H1 (cell line): ENCODE data around the gene OR2L13. TPM values are rescaled to one million over a fixed set of nuclear protein-coding genes. Genes with fewer than 3 reads are reported as not detected.

Experiments
- CTCF ChIA-PET: fragments of 300-600 bp; sonication (Branson Sonifier 250); formaldehyde crosslinking; loops from one replicate; lab custom pipeline; 2021; ENCODE audit not compliant: partially characterized antibody; lab: Charles Lee
- POLR2A ChIA-PET: fragments of 300-600 bp; sonication (Branson Sonifier 250); formaldehyde crosslinking; loops from one replicate; lab custom pipeline; 2021; ENCODE audit warnings: inconsistent platforms; ENCODE audit not compliant: partially characterized antibody; lab: Charles Lee
- DNase-seq, 2 experiments: peaks; one replicate each; pipeline versions ENCODE4 v3.0.0 to v3.0.0-alpha.2; 2010 to 2022; ENCODE audit warnings: low spot score in 2 of 2, low read depth in 1 of 2, mixed read lengths in 1 of 2
- FAIRE-seq: peaks from 2 replicates; lab custom pipeline; 2011; peaks lifted over from hg19 to GRCh38; lab: Jason Lieb, UNC
- H2AFZ ChIP-seq: 2 replicates; pipeline ENCODE4 v1.8.1; 2012; ENCODE audit warnings: low read length, inconsistent platforms
- H2AK5ac ChIP-seq: 2 replicates; pipeline ENCODE4 v1.6.1; 2013; ENCODE audit warnings: low read depth, low read length
- H2BK120ac ChIP-seq: replicated peaks from 2 replicates; pipeline ENCODE3; 2013; ENCODE audit warnings: low read depth, low read length, inconsistent platforms
- H2BK12ac ChIP-seq: 2 replicates; pipeline ENCODE4 v1.6.1; 2013; ENCODE audit warnings: low read depth, low read length
- H2BK15ac ChIP-seq: 2 replicates; pipeline ENCODE4 v1.6.1; 2013; ENCODE audit warnings: low read length
- H2BK20ac ChIP-seq: 2 replicates; pipeline ENCODE4 v1.6.1; 2013; ENCODE audit warnings: low read length
- H2BK5ac ChIP-seq: 2 replicates; pipeline ENCODE4 v1.6.1; 2013; ENCODE audit warnings: low read depth, low read length
- H3K14ac ChIP-seq: 2 replicates; pipeline ENCODE4 v1.6.1; 2013; ENCODE audit warnings: inconsistent platforms; ENCODE audit not compliant: insufficient read length
- H3K18ac ChIP-seq: 2 replicates; pipeline ENCODE4 v1.6.1; 2013; ENCODE audit warnings: low read length; ENCODE audit errors: extremely low read depth
- H3K23ac ChIP-seq: 2 replicates; pipeline ENCODE4 v1.6.1; 2013; ENCODE audit warnings: inconsistent platforms; ENCODE audit not compliant: insufficient read length
- H3K23me2 ChIP-seq: 2 replicates; pipeline ENCODE4 v1.6.1; 2013; ENCODE audit warnings: low read depth, low read length
- H3K27ac ChIP-seq: 2 replicates; pipeline ENCODE4 v1.6.1; 2011; ENCODE audit warnings: low read depth, low read length, inconsistent platforms
- H3K27me3 ChIP-seq, 4 experiments: replicated peaks in 1 of 4; 1 replicate in 1 of 4; 2 replicates in 3 of 4; pipeline versions ENCODE4 v1.6.1 to v1.8.1; 2011 to 2013; ENCODE audit warnings: low read length in 3 of 4, mild to moderate bottlenecking in 3 of 4, inconsistent platforms in 2 of 4, mixed read lengths in 2 of 4, moderate library complexity in 1 of 4; ENCODE audit not compliant: control insufficient read depth in 3 of 4, insufficient read depth in 3 of 4; ENCODE audit errors: extremely low read depth in 1 of 4
- H3K36me3 ChIP-seq, 4 experiments: 2 replicates each; pipeline versions ENCODE4 v1.6.1 to v1.8.1; 2011 to 2013; ENCODE audit warnings: mild to moderate bottlenecking in 4 of 4, low read length in 3 of 4, moderate library complexity in 2 of 4, control low read depth in 1 of 4, inconsistent platforms in 1 of 4; ENCODE audit not compliant: insufficient read depth in 4 of 4, control insufficient read depth in 2 of 4
- H3K4ac ChIP-seq: replicated peaks from 2 replicates; pipeline ENCODE3; 2013; ENCODE audit warnings: low read length, low read depth, mixed read lengths, inconsistent platforms; ENCODE audit not compliant: insufficient read length
- H3K4me1 ChIP-seq, 4 experiments: replicated peaks in 1 of 4; 1 replicate in 1 of 4; 2 replicates in 3 of 4; pipeline versions ENCODE4 v1.6.1 to v1.8.1; 2011 to 2013; ENCODE audit warnings: low read length in 3 of 4, inconsistent platforms in 2 of 4, mixed read lengths in 1 of 4; ENCODE audit not compliant: insufficient read depth in 4 of 4, control insufficient read depth in 3 of 4
- H3K4me2 ChIP-seq, 2 experiments: 2 replicates each; pipeline versions ENCODE4 v1.6.1 to v1.8.1; 2011 to 2013; ENCODE audit warnings: low read depth in 2 of 2, low read length in 2 of 2, control low read depth in 1 of 2, inconsistent platforms in 1 of 2, mild to moderate bottlenecking in 1 of 2; ENCODE audit not compliant: insufficient read depth in 1 of 2
- H3K4me3 ChIP-seq, 4 experiments: fragments of 200-600, 300-600 bp in 1 of 4; sonication (generic), shearing (Covaris generic), sonication (Bioruptor Twin) in 1 of 4; 2 replicates each; pipeline versions ENCODE4 v1.5.1 to v1.8.1; 2011 to 2016; ENCODE audit warnings: low read length in 4 of 4, low read depth in 3 of 4, control low read depth in 2 of 4, inconsistent platforms in 2 of 4, mild to moderate bottlenecking in 2 of 4, mixed read lengths in 1 of 4, moderate library complexity in 1 of 4; ENCODE audit not compliant: insufficient read depth in 2 of 4; ENCODE audit errors: extremely low read depth in 1 of 4
- H3K56ac ChIP-seq: replicated peaks from 2 replicates; pipeline ENCODE3; 2013; ENCODE audit warnings: low read depth, mild to moderate bottlenecking, mixed read lengths, low read length, inconsistent platforms; ENCODE audit not compliant: insufficient read length
- H3K79me1 ChIP-seq: 2 replicates; pipeline ENCODE4 v1.6.1; 2013; ENCODE audit warnings: low read depth, low read length, control low read depth
- H3K79me2 ChIP-seq, 2 experiments: 2 replicates each; pipeline versions ENCODE4 v1.6.1 to v1.8.1; 2012 to 2013; ENCODE audit warnings: low read length in 2 of 2, mild to moderate bottlenecking in 2 of 2, inconsistent platforms in 1 of 2; ENCODE audit not compliant: insufficient read depth in 2 of 2, control insufficient read depth in 1 of 2
- H3K9ac ChIP-seq, 4 experiments: replicated peaks in 1 of 4; 1 replicate in 1 of 4; 2 replicates in 3 of 4; pipeline versions ENCODE4 v1.6.1 to v1.8.1; 2011 to 2013; ENCODE audit warnings: low read depth in 3 of 4, low read length in 3 of 4, control low read depth in 2 of 4, mild to moderate bottlenecking in 2 of 4, moderate library complexity in 2 of 4, inconsistent platforms in 1 of 4; ENCODE audit errors: extremely low read depth in 1 of 4
- H3K9me3 ChIP-seq, 2 experiments: 2 replicates each; pipeline versions ENCODE4 v1.6.1 to v1.8.1; 2012 to 2013; ENCODE audit warnings: mild to moderate bottlenecking in 2 of 2, moderate library complexity in 2 of 2, control low read depth in 1 of 2, inconsistent platforms in 1 of 2, low read depth in 1 of 2, low read length in 1 of 2, mixed read lengths in 1 of 2; ENCODE audit not compliant: insufficient read depth in 2 of 2
- H4K20me1 ChIP-seq, 2 experiments: replicated peaks in 1 of 2; 2 replicates each; pipeline versions ENCODE3 to v1.8.1; 2011 to 2013; ENCODE audit warnings: inconsistent platforms in 2 of 2, low read length in 2 of 2, mild to moderate bottlenecking in 1 of 2; ENCODE audit not compliant: insufficient read depth in 2 of 2, control insufficient read depth in 1 of 2
- H4K5ac ChIP-seq: 2 replicates; pipeline ENCODE4 v1.6.1; 2013; ENCODE audit warnings: low read length, low read depth, mixed read lengths, inconsistent platforms; ENCODE audit not compliant: insufficient read length
- H4K8ac ChIP-seq: 2 replicates; pipeline ENCODE4 v1.8.0; 2013; ENCODE audit warnings: mild to moderate bottlenecking, moderate library complexity, low read length, inconsistent platforms; ENCODE audit not compliant: insufficient read depth; ENCODE audit errors: extremely low read depth
- H4K91ac ChIP-seq: replicated peaks from 2 replicates; pipeline ENCODE3; 2013; ENCODE audit warnings: low read length, mixed read lengths, inconsistent platforms; ENCODE audit not compliant: insufficient read length
- BCL11A ChIP-seq, 2 experiments: IDR thresholded peaks; one replicate each; pipeline ENCODE4 v1.6.1; 2011; ENCODE audit warnings: low read depth in 2 of 2, low read length in 2 of 2, mild to moderate bottlenecking in 2 of 2
- CBX5 ChIP-seq: fragments of 300-800, 300-1000 bp; sonication (generic); IDR thresholded peaks from 2 replicates; pipeline ENCODE4 v1.7.1; 2016; ENCODE audit warnings: antibody characterized with exemption, low read length, low read depth
- CBX8 ChIP-seq: fragments of 300-800, 300-1000 bp; sonication (generic); IDR thresholded peaks from 2 replicates; pipeline ENCODE4 v1.7.1; 2016; ENCODE audit warnings: low read depth, low read length, borderline replicate concordance
- CTBP2 ChIP-seq: IDR thresholded peaks from 2 replicates; pipeline ENCODE4 v1.7.0; 2011; ENCODE audit warnings: borderline replicate concordance, mild to moderate bottlenecking, moderate library complexity, mixed read lengths, low read length; ENCODE audit not compliant: insufficient read depth, insufficient read length
- EGR1 ChIP-seq: IDR thresholded peaks from 2 replicates; pipeline ENCODE4 v1.6.1; 2011; ENCODE audit warnings: low read depth, low read length, borderline replicate concordance
- JUND ChIP-seq: IDR thresholded peaks from 2 replicates; pipeline ENCODE4 v1.6.1; 2011; ENCODE audit warnings: mild to moderate bottlenecking, improper control_type of control experiment, low read length
- MAFK ChIP-seq: IDR thresholded peaks from 2 replicates; pipeline ENCODE4 v1.6.1; 2012; ENCODE audit warnings: low read depth, mild to moderate bottlenecking, improper control_type of control experiment, low read length
- RNF2 ChIP-seq: fragments of 200-900, 300-1000 bp; sonication (generic); IDR thresholded peaks from 2 replicates; pipeline ENCODE4 v1.7.1; 2016; ENCODE audit warnings: borderline replicate concordance, low read depth, mild to moderate bottlenecking, antibody characterized with exemption, low read length; ENCODE audit not compliant: poor library complexity, severe bottlenecking; ENCODE audit errors: missing control alignments
- SIX5 ChIP-seq: IDR thresholded peaks from 2 replicates; pipeline ENCODE4 v1.6.1; 2011; ENCODE audit warnings: mild to moderate bottlenecking, low read depth, low read length
- YY1 ChIP-seq: IDR thresholded peaks from 2 replicates; pipeline ENCODE4 v1.6.1; 2011; ENCODE audit warnings: low read depth, mild to moderate bottlenecking, low read length
- WGBS, 2 experiments: shearing (Covaris generic) in 1 of 2; methylation state at CpG; one replicate each; pipeline versions ENCODE4 v1.1.6 to v1.1.7; 2013 to 2015; ENCODE audit warnings: low lambda C conversion rate in 2 of 2, mixed read lengths in 2 of 2, inconsistent platforms in 1 of 2, low coverage in 1 of 2, missing lambda C conversion rate in 1 of 2; ENCODE audit not compliant: insufficient replicate concordance in 2 of 2, insufficient coverage in 1 of 2, insufficient read length in 1 of 2; ENCODE audit errors: extremely low coverage in 1 of 2, missing lambda C conversion rate in 1 of 2; 5-methylcytosine and 5-hydroxymethylcytosine counted together
- polyA plus RNA-seq, 7 experiments: library from polyadenylated mRNA; depleted of rRNA in 3 of 7; stranded (reverse) in 5 of 7; unstranded in 2 of 7; fragments of >200 nt in 5 of 7; fragments of 200-250 nt in 2 of 7; gene quantifications; 1 replicate in 5 of 7; 2 replicates in 1 of 7; 4 replicates in 1 of 7; pipeline versions ENCODE4 v1.2.1 to v1.2.3, GENCODE V29; 2011 to 2013; ENCODE audit warnings: missing spikeins in 2 of 7, mixed read lengths in 2 of 7
- total RNA-seq: library from RNA; stranded (reverse); fragmentation: NEBNext Ultra II Directional; extraction: Animal tissue kit (Norgen Biotek cat#: 25700); gene quantifications from 2 replicates; pipeline ENCODE4 v1.2.1, GENCODE V29; 2021
- TF ChIP-seq, protein P1 (sequence below): IDR thresholded peaks from 2 replicates; pipeline ENCODE4 v1.6.1; 2012; ENCODE audit warnings: low read length, inconsistent platforms
- TF ChIP-seq, protein P2 (sequence below): IDR thresholded peaks from 2 replicates; pipeline ENCODE4 v1.6.1; 2012; ENCODE audit warnings: inconsistent platforms

Gene OR2L13
- total and polyA plus RNA-seq, 2 of the 8 experiments (the other 6 are each of a cell fraction or from before 2014, with no cell fraction given) = not detected

DNA sequence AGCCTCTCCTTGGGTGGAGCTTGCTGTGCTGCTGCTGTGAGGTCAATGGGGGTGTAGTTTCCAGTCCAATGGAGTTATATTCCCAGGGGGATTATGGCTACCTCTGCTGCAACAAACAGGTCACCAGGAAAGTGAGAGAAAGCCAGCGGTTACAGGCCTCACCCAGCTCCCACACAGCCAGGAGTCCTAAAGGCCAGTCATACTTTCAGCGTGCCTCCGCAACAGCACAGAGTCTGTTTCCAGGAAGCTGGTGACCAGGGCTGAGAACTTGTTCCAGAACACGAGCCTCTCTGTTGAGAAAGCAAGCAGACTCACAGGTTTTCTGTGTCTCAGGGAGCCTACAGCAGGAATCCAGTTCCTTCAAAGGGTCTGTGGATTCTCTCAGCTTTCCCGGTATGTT, 32.7 kb downstream of the OR2L13 start:
- no peak overlapping the region for H2BK120ac ChIP-seq
- no peak for DNase-seq
- H3K36me3 ChIP-seq = no peaks in the 10 kb centered on the region
- H3K4me3 ChIP-seq = no peak overlapping the region
- no peak overlapping the region for H3K9ac ChIP-seq
- H4K5ac ChIP-seq = no peak overlapping the region
- H2BK15ac ChIP-seq = no peak overlapping the region
- no peak for FAIRE-seq
- no peak overlapping the region for H3K18ac ChIP-seq
- H2AFZ ChIP-seq = no peak overlapping the region
- no peak overlapping the region for H3K56ac ChIP-seq
- no peaks in the 10 kb centered on the region for H3K23me2 ChIP-seq
- H2BK20ac ChIP-seq = no peak overlapping the region
- H3K14ac ChIP-seq = no peak overlapping the region
- no peak overlapping the region for H3K27ac ChIP-seq
- H3K27me3 ChIP-seq = no peaks in the 10 kb centered on the region
- H3K79me2 ChIP-seq = no peaks in the 10 kb centered on the region
- H4K91ac ChIP-seq = no peak overlapping the region
- no peak overlapping the region for H3K4ac ChIP-seq
- 85% methylated on average over 5 of the region's 5 CpGs; no CpG with 5 or more reads in 1 of the 2 experiments for WGBS, 2 experiments
- no peak overlapping the region for H2BK12ac ChIP-seq
- H4K20me1 ChIP-seq = no peaks in the 10 kb centered on the region
- TF ChIP-seq MAFK (no peak), SIX5 (no peak), CTBP2 (no peak), BCL11A (IDR thresholded peaks at IDR 0.05; ENCODE audit: low read depth in 2 of 2, low read length in 2 of 2) (no peak), CBX5 (no peak), CBX8 (no peak), EGR1 (no peak), RNF2 (no peak), YY1 (no peak), JUND (no peak)
- TF ChIP-seq, protein P1, sequence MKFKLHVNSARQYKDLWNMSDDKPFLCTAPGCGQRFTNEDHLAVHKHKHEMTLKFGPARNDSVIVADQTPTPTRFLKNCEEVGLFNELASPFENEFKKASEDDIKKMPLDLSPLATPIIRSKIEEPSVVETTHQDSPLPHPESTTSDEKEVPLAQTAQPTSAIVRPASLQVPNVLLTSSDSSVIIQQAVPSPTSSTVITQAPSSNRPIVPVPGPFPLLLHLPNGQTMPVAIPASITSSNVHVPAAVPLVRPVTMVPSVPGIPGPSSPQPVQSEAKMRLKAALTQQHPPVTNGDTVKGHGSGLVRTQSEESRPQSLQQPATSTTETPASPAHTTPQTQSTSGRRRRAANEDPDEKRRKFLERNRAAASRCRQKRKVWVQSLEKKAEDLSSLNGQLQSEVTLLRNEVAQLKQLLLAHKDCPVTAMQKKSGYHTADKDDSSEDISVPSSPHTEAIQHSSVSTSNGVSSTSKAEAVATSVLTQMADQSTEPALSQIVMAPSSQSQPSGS = no peak
- TF ChIP-seq, protein P2, sequence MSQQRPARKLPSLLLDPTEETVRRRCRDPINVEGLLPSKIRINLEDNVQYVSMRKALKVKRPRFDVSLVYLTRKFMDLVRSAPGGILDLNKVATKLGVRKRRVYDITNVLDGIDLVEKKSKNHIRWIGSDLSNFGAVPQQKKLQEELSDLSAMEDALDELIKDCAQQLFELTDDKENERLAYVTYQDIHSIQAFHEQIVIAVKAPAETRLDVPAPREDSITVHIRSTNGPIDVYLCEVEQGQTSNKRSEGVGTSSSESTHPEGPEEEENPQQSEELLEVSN = no peak
- TF ChIP-seq, all 59 proteins: peak for 0
- H2BK5ac ChIP-seq = no peak overlapping the region
- ChIA-PET CTCF (no interaction called here), POLR2A (no interaction called here)
- H3K23ac ChIP-seq = no peak overlapping the region
- H2AK5ac ChIP-seq = no peak overlapping the region
- no peak overlapping the region for H3K4me2 ChIP-seq
- H3K4me1 ChIP-seq = no peaks in the 10 kb centered on the region
- H3K9me3 ChIP-seq = peaks cover 58 to 76% of the 10 kb centered on the region in 2 experiments
- H3K79me1 ChIP-seq = no peaks in the 10 kb centered on the region
- no peak overlapping the region for H4K8ac ChIP-seq
